Erythroblast (primary cell): ENCODE results near the gene BICDL1.

Experiments
- GATA1 ChIP-seq: IDR thresholded peaks from 2 replicates; pipeline ENCODE4 v1.6.1; 2011; ENCODE audit warnings: low read depth, mild to moderate bottlenecking, control low read depth, low read length, moderate library complexity
- POLR2A ChIP-seq: IDR thresholded peaks from 2 replicates; pipeline ENCODE4 v1.6.1; 2011; ENCODE audit warnings: mild to moderate bottlenecking, low read length

- TF ChIP-seq POLR2A (no peak), GATA1 (no peak)
Measured at GRCh38 chr12:120085920-120086645, 97.0 kb downstream of the BICDL1 start.
